Measurements from ENCODE around the gene TRIM9. TPM values are rescaled to one million over a fixed set of nuclear protein-coding genes. Genes with fewer than 3 reads are reported as not detected.

TRIM9 gene
- total RNA-seq, 6 experiments from 2014 or later: 0.07 to 1.9 (median 0.32) TPM

GRCh38 chr14:51079489-51079888, 15.4 kb downstream of the TRIM9 start:
- no peak for TF ChIP-seq POLR2A (IDR thresholded peaks at IDR 0.05)
- TF ChIP-seq CTCF (IDR thresholded peaks at IDR 0.05): no peak
- H3K4me3 ChIP-seq: no peak overlapping the region
- no peaks in the 10 kb centered on the region for H3K36me3 ChIP-seq
- DNase-seq (no peak), ATAC-seq (peak in 3 of 4 donors; percentile 55 to 56 (median 55))
- peaks cover 0 to 12% (median 0%) of the 10 kb centered on the region in 4 donors for H3K4me1 ChIP-seq
- H3K27ac ChIP-seq: no peak overlapping the region
- intact Hi-C loops (cut with DNase I): no loop called here
- H3K27me3 ChIP-seq: no peaks in the 10 kb centered on the region
- WGBS (ENCODE audit: insufficient coverage, low coverage, low lambda C conversion rate, missing lambda C conversion rate): 0% methylated on average over 1 of the region's 1 CpG
- no peaks in the 10 kb centered on the region for H3K9me3 ChIP-seq

GRCh38 chr14:51079085-51079484, 15.8 kb downstream of the TRIM9 start:
- Histone ChIP-seq H3K4me1 (peaks cover 0 to 12% (median 0%) of the 10 kb centered on the region in 4 donors), H3K27ac (no peak overlapping the region), H3K9me3 (no peaks in the 10 kb centered on the region), H3K36me3 (no peaks in the 10 kb centered on the region), H3K27me3 (no peaks in the 10 kb centered on the region), H3K4me3 (no peak overlapping the region)
- TF ChIP-seq CTCF (IDR thresholded peaks at IDR 0.05): no peak
- TF ChIP-seq POLR2A (IDR thresholded peaks at IDR 0.05): no peak
- WGBS (ENCODE audit: insufficient coverage, low coverage, low lambda C conversion rate, missing lambda C conversion rate): 30% methylated on average over 1 of the region's 1 CpG
- intact Hi-C loops (cut with DNase I): no loop called here
- DNase-seq (no peak), ATAC-seq (peak in 3 of 4 donors; percentile 51 to 58 (median 53))

- Histone ChIP-seq H3K4me1 (peaks cover 0 to 10% (median 0%) of the 10 kb centered on the region in 4 donors), H3K9me3 (no peaks in the 10 kb centered on the region), H3K27me3 (no peaks in the 10 kb centered on the region), H3K27ac (no peak overlapping the region), H3K36me3 (no peaks in the 10 kb centered on the region), H3K4me3 (no peak overlapping the region)
- TF ChIP-seq POLR2A (IDR thresholded peaks at IDR 0.05) (no peak), CTCF (IDR thresholded peaks at IDR 0.05) (no peak)
- DNase-seq: no peak
- intact Hi-C loops (cut with DNase I): no loop called here
- ATAC-seq: no peak
- 85% methylated on average over 8 of the region's 8 CpGs for WGBS (ENCODE audit: insufficient coverage, low coverage, low lambda C conversion rate, missing lambda C conversion rate)
Measured at GRCh38 chr14:51074701-51075385, 20.1 kb downstream of the TRIM9 start.

- 35% methylated on average over 2 of the region's 2 CpGs for WGBS (ENCODE audit: insufficient coverage, low coverage, low lambda C conversion rate, missing lambda C conversion rate)
- Histone ChIP-seq H3K4me1 (no peaks in the 10 kb centered on the region), H3K27me3 (no peaks in the 10 kb centered on the region), H3K4me3 (no peak overlapping the region), H3K36me3 (no peaks in the 10 kb centered on the region), H3K9me3 (no peaks in the 10 kb centered on the region), H3K27ac (no peak overlapping the region)
- no peak for TF ChIP-seq POLR2A (IDR thresholded peaks at IDR 0.05)
- TF ChIP-seq CTCF (IDR thresholded peaks at IDR 0.05): no peak
- DNase-seq: no peak
- no peak for ATAC-seq
- intact Hi-C loops (cut with DNase I): no loop called here
Measured at GRCh38 chr14:51073731-51074130, 21.2 kb downstream of the TRIM9 start.

Measured in right lobe of liver (tissue), 6 donors.